ENCODE data around the gene CCL1.

- no peak for TF ChIP-seq CTCF (IDR thresholded peaks at IDR 0.05)
- no peak for TF ChIP-seq RAD21 (IDR thresholded peaks at IDR 0.05; ENCODE audit: low read length)
- no peak for TF ChIP-seq MAX (IDR thresholded peaks at IDR 0.05; ENCODE audit: low read depth)
- TF ChIP-seq EP300 (IDR thresholded peaks at IDR 0.05; ENCODE audit: borderline replicate concordance in 1 of 2, low read depth in 1 of 2, low read length in 1 of 2) = no peak
- TF ChIP-seq TCF12 (IDR thresholded peaks at IDR 0.05) = peak; percentile 62
- TF ChIP-seq USF2 (IDR thresholded peaks at IDR 0.05; ENCODE audit: borderline replicate concordance, low read depth, low read length) = no peak
- no peak for TF ChIP-seq TAF1 (IDR thresholded peaks at IDR 0.05; ENCODE audit: borderline replicate concordance, low read depth, low read length)
- no peak for TF ChIP-seq SIN3A (IDR thresholded peaks at IDR 0.05; ENCODE audit: borderline replicate concordance, low read depth, low read length)
Measured at GRCh38 chr17:34312080-34312479, 51.0 kb downstream of the CCL1 start.

Measured in SK-N-SH (cell line).